Measurements from ENCODE around the gene F11.
"Not testable (repeated sequence)": the region's sequence is repeated elsewhere in the genome, so short reads cannot be mapped to it uniquely, and the experiment has no call there.

F11 gene

GRCh38 chr4:186265683-186266652, at the start of gene F11:
F11 (plus strand) TSS chr4:186266189; CDS start chr4:186267137, 948 bp downstream.
- no peak for DNase-seq (ENCODE audit: low read depth in 2 of 2)

DNA sequence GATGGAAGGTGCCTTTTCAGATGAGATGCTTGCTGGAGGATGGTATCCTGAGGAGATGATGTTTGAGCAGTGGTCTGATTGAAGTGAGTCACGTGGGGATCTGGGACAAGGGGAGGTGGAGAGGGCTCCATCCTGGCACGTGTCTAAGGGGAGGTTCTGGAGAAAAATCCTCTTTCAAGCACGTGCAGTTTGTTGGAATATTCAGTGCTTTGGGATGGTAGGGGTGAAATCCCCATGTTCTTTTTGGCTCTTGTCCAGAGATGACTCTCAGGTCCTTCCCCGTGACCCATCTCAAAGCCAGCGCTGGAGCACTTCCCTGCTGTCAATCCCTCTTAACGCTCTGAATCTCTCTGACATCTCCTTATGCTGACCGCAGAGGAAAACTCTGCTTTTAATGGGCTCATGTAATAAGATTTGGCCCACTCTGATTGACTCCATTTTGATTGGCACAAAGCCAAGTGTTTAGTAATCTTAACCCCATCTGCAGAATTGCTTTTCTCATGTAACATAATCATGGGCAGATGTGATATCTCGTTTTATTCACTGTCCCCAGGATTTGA, 49.4 kb upstream of the F11 start:
- DNase-seq (ENCODE audit: low read depth in 2 of 2) = no peak

DNA sequence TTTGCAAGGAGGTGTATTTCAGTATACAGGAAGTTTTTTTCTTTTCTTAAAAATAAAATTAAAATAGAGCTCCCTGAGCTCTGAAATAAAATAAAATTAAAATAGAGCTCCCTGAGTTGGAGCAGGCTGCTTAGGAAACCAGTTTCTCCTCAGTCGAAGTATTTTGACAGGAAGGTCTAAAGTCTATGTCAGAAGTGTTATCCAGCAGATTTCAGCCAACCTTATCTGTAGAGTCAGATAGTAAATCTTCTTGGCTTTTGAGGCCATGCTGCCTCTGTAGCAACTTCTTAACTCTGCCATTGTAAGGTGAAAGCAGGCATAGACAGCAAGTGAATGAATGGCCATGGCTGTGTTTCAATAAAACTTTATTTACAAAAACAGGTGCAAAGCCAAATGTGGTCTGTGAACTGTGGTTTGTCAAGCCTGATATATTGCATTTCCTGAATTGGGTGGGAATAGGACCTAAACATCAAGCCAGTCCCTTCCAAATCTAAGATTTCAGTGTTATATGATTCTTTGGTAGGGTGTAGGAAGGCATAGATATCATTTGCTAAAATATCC, 48.2 kb upstream of the F11 start:
- no peak for DNase-seq (ENCODE audit: low read depth in 2 of 2)

- DNase-seq (ENCODE audit: low read depth in 2 of 2) = no peak
These were observed 44.4 kb upstream of the F11 start for GRCh38 chr4:186221624-186222023.

GRCh38 chr4:186225848-186226247, 40.1 kb upstream of the F11 start:
- DNase-seq (ENCODE audit: low read depth in 2 of 2) = no peak

DNA sequence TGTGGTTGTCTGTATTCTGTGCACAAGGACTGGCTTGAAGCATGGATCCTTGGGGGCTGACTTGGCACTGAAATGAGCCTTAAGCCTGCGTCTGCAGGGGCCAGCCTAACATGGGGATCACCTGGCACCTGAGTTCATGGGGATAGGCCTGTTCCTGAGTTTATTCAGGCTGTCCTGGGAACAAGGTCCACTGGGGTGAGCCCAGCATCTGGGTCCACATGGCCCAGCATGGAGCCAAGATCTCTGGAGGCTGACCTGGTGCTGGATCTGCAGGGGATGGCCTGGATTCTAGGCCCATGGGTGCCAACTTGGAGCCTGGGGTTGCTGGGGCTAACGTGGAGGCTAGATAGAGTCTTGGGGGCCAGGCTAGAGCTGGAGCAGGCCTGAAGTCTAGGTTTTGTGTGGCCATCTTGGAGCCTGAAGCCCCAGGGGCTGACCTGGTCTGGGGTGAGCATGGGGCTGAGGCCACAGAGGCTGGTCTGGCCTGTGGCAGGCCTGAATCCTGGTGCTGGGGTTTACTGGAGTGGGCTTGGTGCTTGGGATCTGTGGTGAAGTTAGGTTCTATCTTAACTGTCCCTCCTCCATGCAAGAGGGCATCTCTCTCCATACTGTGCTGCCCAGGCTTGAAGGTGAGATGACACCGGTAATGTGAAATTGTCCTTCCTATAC, 39.3 kb upstream of the F11 start:
- no peak for DNase-seq (ENCODE audit: low read depth in 2 of 2)

DNA sequence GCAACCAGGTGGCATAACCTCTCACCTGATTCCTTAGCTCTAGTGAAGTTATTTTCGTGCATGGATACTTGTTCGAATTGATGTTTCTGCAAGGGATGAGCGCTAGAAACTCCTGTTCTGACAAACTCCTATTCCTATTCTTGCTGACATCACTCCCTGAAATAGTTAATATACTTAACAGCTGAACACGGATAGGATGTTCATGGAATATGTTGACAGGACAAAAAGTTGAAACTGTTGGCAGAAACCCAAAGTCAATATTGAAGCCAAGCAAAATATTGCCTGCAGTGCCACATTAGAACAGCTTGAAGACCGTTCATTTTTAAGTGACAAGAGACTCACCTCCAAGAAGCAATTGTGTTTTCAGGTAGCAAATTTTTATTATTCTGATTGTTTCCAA, 38.8 kb upstream of the F11 start, which contains the start of gene KLKB1:
Gene KLKB1 (plus strand): TSS at position 287 of the 400 bp plus-strand sequence. CDS start 689 bp downstream, outside the sequence.
- no peak for DNase-seq (ENCODE audit: low read depth in 2 of 2)

DNA sequence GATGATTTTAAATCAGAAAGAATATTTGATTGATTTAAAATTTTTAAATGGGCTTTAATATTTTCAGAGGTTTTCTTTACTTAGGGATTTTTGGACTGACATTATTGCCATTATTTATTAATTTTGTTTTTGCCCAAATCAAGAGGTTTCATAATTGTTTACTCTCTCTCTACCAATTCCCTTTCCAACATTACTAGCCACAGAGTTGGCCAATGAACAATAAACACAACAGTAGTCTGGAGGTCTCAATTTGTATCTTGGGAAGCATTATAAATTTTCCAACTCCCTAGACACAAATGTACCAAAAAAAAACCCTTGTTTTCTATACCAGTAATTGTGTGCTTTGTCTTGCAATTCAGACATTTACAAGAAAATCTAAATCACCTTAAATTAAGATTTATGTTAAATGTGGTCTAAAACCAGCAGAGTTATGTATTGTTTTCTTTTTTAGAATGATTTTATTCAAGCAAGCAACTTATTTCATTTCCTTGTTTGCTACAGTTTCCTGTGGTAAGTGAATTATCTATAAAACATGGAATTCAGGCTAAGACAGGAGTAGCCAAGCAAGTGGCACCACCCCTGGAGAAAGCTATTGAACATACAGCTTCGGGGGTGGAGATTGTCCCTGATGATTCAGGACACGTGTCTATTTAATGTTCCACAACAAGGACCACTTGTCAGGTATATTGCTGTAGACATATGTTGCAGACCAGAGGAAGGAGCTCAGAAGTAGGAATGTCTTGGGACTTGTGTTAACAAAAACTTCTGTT, 38.1 kb upstream of the F11 start:
- DNase-seq (ENCODE audit: low read depth in 2 of 2) = no peak

- no peak for DNase-seq (ENCODE audit: low read depth in 2 of 2)
These were observed 37.5 kb upstream of the F11 start for GRCh38 chr4:186228514-186228894.

DNA sequence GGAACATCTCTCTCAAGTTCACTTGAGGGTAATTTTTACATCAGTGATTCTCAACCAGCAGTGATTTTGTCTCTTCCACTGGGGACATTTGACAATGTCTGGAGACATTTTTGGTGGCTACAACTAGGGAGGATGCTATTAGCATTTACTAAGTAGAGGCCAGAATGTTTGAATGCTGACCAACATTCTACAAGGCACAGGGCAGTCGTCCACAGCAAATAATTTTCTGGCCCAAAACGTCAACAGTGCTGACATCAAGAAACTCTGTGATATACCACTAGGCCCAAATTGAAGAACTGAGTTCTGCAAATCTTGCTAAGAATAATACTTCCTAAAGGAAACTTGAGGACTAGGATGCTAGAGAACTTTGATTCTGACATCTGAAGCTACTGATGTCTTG, 31.6 kb upstream of the F11 start:
- DNase-seq (ENCODE audit: low read depth in 2 of 2) = no peak

- no peak for DNase-seq (ENCODE audit: low read depth in 2 of 2)
These were observed 29.9 kb upstream of the F11 start for GRCh38 chr4:186236126-186236525.

GRCh38 chr4:186240452-186240847, 25.5 kb upstream of the F11 start:
- DNase-seq (ENCODE audit: low read depth in 2 of 2) = no peak

GRCh38 chr4:186240848-186241491, 25.0 kb upstream of the F11 start:
- no peak for DNase-seq (ENCODE audit: low read depth in 2 of 2)

DNA sequence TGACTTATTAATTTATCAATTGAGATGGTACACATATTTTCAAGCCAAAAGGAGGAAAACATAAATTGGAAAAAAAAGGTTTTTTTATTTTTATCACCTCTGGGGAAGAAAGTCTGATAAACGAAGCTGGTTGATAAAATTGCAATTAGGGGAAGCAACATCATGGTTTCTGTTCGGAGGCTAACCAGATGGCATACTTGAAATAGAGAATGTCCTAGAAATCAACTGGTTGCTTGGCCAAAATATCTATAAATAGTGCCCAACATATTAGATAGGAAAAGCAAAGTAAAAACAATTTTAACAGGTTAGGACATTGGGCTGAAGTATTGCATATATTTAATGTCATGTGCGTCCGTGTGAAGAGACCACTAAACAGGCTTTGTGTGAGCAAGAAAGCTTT, 24.4 kb upstream of the F11 start:
- DNase-seq (ENCODE audit: low read depth in 2 of 2) = no peak

GRCh38 chr4:186242031-186242430, 24.0 kb upstream of the F11 start:
- DNase-seq (ENCODE audit: low read depth in 2 of 2) = not testable (repeated sequence)

GRCh38 chr4:186243331-186243730, 22.7 kb upstream of the F11 start:
- DNase-seq (ENCODE audit: low read depth in 2 of 2) = no peak

- no peak for DNase-seq (ENCODE audit: low read depth in 2 of 2)
These were observed 21.2 kb upstream of the F11 start for GRCh38 chr4:186244835-186245234.

DNA sequence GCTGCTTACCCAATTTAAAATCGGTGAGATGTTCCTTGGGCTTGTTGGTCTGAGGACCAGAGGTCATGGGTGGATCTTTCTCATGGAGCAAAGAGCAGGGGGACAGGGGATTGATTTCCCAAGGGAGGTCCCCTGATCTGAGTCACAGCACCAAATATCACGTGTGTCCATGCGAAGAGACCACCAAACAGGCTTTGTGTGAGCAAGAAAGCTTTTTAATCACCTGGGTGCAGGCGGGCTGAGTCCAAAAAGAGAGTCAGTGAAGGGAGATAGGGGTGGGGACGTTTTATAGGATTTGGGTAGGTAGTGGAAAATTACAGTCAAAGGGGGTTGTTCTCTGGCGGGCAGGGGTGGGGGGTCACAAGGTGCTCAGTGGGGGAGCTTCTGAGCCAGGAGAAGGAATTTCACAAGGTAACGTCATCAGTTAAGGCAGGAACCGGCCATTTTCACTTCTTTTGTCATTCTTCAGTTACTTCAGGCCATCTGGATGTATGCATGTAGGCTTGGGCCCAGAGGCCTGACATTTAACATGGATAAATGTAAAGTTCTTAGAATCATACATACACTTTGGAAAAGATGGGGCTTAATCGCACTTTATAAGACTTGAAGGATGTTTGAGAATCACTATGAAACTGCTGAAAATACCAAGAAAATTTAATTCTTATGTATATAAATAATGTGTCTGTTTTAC, 18.8 kb upstream of the F11 start:
- not testable (repeated sequence) for DNase-seq (ENCODE audit: low read depth in 2 of 2)

- DNase-seq (ENCODE audit: low read depth in 2 of 2) = no peak
These were observed 17.3 kb upstream of the F11 start for GRCh38 chr4:186248643-186249042.

All from stimulated activated CD8-positive, alpha-beta memory T cell treated with anti-CD3 and anti-CD28 coated beads, Interleukin-2, amount 100 ng/mL, for 1 hour (primary cell).